DND-41 (cell line): ENCODE measurements around the gene USB1.

Source experiments
- EZH2 ChIP-seq: IDR thresholded peaks from 3 replicates; pipeline ENCODE4 v1.6.1; 2012; ENCODE audit warnings: borderline replicate concordance, low read depth, mild to moderate bottlenecking, moderate library complexity, low read length, inconsistent platforms; ENCODE audit not compliant: severe bottlenecking
- TF ChIP-seq, protein P1 (sequence below): IDR thresholded peaks from 2 replicates; pipeline ENCODE4 v1.5.1; 2012; ENCODE audit warnings: borderline replicate concordance, low read length, moderate library complexity, mild to moderate bottlenecking; ENCODE audit not compliant: poor library complexity, severe bottlenecking; ENCODE audit errors: extremely low read depth

DNA sequence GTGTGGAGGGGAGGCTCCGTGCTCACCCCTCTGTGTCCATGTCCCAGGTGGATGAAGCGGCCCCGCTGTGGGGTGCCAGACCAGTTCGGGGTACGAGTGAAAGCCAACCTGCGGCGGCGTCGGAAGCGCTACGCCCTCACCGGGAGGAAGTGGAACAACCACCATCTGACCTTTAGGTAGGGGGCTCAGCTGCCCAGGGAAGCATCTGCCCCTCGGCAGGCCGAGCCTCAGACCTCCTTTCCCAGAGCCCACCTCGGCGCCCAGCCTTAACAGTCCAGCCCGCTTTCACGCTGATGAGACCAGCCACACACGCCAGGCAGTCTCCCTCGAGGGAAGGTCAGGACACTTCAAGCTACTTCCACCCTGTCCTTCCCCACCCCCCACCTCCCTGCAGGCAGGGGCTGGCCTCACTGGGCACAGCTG, 37.0 kb downstream of the USB1 start:
- TF ChIP-seq, protein P1, sequence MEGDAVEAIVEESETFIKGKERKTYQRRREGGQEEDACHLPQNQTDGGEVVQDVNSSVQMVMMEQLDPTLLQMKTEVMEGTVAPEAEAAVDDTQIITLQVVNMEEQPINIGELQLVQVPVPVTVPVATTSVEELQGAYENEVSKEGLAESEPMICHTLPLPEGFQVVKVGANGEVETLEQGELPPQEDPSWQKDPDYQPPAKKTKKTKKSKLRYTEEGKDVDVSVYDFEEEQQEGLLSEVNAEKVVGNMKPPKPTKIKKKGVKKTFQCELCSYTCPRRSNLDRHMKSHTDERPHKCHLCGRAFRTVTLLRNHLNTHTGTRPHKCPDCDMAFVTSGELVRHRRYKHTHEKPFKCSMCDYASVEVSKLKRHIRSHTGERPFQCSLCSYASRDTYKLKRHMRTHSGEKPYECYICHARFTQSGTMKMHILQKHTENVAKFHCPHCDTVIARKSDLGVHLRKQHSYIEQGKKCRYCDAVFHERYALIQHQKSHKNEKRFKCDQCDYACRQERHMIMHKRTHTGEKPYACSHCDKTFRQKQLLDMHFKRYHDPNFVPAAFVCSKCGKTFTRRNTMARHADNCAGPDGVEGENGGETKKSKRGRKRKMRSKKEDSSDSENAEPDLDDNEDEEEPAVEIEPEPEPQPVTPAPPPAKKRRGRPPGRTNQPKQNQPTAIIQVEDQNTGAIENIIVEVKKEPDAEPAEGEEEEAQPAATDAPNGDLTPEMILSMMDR, result no peak
- TF ChIP-seq EZH2, result no peak
